ENCODE results near the gene CALU.

CALU gene

DNA sequence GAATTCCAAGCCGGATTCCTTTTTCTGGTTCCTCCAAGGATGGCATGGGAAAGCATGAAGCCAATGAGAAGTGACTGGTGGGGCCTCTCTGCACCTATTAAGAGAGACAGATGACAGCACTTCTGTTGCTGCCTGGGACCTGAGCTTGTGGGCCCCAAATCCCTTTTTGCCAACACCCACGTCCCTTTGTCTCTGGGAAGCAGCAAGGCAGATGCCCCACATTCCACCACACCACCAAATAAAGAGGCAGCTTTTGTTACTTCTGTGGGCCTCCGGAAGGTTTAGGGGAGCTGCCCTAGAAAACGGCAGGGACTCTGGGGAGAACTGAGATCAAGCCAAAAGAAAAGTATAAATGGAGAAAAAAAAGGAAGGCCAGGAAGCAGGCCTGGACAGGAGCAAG is 56.0 kb downstream of the CALU start:
- intact Hi-C loops (cut with DNase I): loop anchor here (10.0 kb wide), 1 partner anchor 70 kb away; the partner anchor contains the start of gene ATP6V1F
- no peak for DNase-seq

- no peak for DNase-seq
- intact Hi-C loops (cut with DNase I): loop anchor here (10.0 kb wide), 1 partner anchor 68 kb away; the partner anchor contains the start of gene ATP6V1F
Measured at GRCh38 chr7:128796327-128796726, 57.2 kb downstream of the CALU start.

DNA sequence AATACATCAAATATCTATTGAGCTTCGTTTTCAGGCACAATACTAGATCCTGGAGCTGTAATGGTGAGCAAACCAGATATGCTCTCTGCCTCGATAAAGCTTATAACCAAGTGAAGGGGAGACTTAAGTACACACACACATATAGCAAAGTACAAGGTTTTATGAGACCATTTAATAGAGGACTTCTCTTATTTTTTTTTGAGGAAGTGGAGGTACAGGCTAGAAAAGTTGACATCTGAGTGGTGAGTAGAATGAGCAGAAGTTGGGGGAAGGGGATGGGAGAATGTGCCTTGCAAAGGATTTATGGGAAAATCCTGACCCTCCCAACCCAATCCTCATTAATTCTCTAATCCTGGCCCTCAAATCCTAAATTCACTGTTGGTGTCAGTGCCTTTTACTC is 60.3 kb downstream of the CALU start:
- DNase-seq: no peak
- intact Hi-C loops (cut with DNase I): loop anchor here (10.0 kb wide), 1 partner anchor 65 kb away; the partner anchor contains the start of gene ATP6V1F

DNA sequence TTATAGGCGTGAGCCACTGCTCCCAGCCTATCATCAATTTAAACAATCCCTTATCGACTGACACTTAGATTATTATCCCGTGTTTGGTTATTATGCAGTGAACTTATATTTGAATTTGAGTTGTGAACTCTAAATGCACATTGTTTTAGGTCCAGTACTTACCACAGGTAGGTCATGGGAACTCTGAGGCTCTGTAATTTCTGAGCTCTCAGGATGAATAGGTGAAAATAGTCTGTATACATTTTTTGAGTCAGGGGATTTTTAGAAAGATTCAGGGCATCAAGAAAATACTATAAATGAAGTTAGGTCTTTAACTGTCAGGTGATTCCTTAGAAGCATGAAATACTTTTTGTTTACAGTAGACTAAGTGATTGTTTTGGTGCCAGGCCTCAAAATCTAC is 61.4 kb downstream of the CALU start:
- intact Hi-C loops (cut with DNase I): no loop called here
- DNase-seq: no peak

- no peak for DNase-seq
- intact Hi-C loops (cut with DNase I): no loop called here
Measured at GRCh38 chr7:128801003-128801402, 61.8 kb downstream of the CALU start.

DNA sequence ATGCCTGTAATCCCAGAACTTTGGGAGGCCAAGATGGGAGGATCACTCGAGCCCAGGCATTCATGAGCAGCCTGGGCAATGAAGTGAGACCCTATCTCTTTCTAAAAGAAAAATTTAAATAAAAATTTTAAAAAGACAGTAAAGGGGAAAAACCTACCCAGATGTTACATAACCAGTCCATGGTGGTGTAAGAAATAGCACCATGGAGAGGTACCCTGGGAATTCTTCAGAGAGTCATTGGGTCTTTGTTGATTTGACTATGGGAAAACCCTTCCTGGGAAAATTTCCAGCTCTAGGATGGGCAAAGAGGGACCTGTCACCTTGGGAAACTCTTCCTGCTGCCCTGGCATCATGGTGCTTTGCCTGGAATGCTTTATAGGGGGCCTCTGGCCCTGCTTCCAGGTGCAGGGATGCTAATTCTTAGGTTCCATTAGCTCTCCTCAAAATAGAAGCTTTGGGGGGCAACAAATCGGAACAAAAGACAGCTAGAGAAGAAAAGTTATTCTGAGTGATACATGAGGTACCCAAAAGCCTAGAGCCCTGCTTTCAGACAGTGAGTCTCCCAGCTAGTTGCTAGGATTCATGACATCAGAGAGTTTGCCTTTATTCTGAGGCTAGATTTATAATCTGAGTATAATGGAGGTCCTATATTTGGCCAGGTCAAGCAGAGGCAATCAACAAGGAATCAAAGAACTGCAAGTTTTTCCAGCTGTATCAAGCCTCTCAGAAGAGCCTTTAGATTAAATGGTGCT is 62.7 kb downstream of the CALU start:
- no peak for DNase-seq
- intact Hi-C loops (cut with DNase I): no loop called here

DNA sequence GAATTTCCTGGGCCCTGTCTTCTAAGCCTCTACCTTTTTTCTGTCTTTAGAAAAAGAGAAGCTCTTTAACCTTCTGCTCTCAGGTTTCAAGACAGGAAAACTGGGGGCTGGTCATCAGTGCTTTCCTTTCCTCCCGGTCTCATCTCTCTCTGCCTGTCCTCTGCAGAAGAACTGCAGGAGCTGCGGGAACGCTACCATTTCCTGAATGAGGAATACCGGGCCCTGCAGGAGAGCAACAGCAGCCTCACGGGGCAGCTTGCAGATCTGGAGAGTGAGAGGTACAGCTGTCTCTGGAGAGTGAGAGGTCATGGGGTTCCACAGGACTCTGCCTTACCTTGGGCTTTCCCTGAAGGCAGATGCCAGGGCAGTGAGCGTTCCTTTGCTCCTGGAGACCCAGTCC is 65.3 kb downstream of the CALU start:
- DNase-seq: no peak
- intact Hi-C loops (cut with DNase I): no loop called here

DNA sequence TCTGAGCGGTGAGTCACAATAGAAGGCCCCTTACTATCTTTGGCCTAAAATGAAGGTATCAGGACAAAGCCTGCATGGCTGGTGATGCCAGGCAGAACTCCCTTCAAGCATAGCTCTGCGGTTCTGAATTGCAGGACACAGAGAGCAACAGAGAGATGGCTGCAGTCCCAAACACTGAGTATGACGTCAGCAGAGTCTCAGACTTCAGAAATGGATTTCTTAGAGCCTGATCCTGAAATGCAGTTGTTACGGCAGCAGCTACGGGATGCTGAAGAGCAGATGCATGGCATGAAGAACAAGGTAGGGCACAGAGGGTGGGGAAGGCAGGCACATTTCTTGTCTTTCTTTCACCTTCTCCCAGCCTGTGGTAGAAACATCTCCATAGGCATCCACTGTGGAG is 66.1 kb downstream of the CALU start:
- DNase-seq: no peak
- intact Hi-C loops (cut with DNase I): no loop called here

DNA sequence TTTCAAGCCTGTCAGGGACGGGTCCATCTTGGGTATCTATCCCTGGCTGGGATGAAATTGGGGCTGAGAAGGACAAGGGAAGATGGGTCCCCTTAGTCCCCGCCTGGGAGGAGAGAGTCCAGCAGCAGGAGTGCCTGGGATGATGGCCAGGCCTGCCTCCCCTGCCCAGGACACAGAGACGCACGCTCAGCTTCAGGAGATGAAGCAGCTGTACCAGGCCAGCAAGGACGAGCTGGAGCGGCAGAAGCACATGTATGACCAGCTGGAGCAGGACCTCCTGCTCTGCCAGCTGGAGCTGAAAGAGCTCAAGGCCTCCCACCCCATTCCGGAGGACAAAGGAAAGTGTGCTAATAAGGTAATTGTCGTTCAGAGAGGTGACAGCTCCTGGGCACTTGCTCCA is 68.0 kb downstream of the CALU start:
- intact Hi-C loops (cut with DNase I): no loop called here
- no peak for DNase-seq

- intact Hi-C loops (cut with DNase I): no loop called here
- DNase-seq: no peak
Measured at GRCh38 chr7:128809363-128809762, 70.2 kb downstream of the CALU start.

GRCh38 chr7:128810473-128810872 is 71.3 kb downstream of the CALU start:
- intact Hi-C loops (cut with DNase I): no loop called here
- no peak for DNase-seq

GRCh38 chr7:128810997-128811396 is 71.8 kb downstream of the CALU start:
- intact Hi-C loops (cut with DNase I): no loop called here

GRCh38 chr7:128811631-128812430 is 72.7 kb downstream of the CALU start:
- intact Hi-C loops (cut with DNase I): no loop called here
- DNase-seq: no peak

More at GRCh38 chr7:128810997-128811396, 71.8 kb downstream of the CALU start:
- DNase-seq: no peak

GRCh38 chr7:128812514-128813168 is 73.5 kb downstream of the CALU start:
- DNase-seq: peak in 6 of 42 donors; percentile 19 to 53 (median 38)
- intact Hi-C loops (cut with DNase I): no loop called here

DNA sequence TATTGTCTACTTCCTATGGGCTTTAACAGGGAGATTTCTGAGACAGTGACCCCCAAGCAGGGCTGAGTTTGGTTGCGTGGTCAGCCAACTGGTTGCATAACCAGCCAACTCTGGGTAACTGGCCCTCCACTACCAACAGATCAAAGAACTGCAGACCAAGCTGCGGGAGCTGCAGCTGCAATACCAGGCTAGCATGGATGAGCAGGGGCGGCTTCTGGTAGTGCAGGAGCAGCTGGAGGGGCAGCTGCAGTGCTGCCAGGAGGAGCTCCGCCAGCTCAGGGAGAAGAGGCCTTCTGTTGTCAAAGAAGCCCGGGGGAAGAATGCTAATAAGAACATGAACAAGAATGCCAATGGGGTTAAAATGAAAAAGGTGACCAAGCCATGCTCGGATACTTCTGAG is 75.3 kb downstream of the CALU start:
- DNase-seq: peak in 41 of 42 donors; percentile 43 to 88 (median 73)
- intact Hi-C loops (cut with DNase I): no loop called here

DNA sequence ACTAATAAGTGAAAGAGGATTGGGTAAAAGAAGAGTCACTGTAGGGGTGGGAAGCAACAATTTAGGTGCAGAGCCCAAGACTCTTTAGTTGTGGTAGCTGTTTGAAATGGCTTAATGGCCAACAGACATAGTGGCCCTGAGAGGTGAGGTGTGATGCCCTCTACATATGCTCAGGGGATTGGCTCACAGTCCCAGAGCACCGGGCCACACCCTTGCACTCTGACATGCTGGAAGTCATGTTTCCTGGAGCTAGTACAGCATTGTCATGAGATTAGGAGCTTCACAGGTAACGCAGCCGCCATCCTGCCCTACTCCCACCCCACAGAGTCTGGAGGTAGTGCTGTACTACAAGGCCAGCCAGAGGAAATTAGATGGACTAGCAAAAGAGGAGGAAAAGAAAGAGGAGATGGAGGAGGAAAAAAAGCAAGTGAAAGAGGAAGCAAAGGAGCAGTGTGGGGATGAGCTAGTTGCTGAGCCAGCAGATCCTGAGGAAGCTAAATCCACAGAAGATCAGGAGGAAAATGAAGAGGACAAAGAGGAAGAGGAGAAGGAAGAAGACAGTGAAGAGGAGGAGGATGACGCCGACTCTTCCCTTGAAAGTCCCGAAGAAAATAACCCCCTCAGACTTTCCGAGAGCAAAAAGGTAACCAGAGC is 76.3 kb downstream of the CALU start:
- no peak for DNase-seq
- intact Hi-C loops (cut with DNase I): no loop called here

DNA sequence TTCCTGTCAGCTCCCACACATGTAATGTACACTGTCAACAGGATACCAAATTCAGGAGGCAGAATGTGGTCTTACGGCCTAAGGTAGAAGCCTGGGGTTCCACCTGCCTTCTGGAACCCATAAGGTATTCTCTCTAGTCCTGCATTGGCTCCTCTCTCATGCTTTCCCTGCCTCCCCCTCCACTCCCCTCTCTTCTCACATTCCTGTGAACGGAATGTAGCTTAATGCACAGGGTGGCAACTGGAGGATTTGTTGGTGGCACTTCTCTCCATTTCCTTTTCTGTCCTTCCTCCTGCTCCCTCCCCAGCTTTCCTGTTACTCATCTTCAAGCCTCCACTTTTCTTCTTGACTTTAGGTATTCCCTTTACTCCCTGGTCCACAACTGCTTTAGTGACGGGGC is 79.5 kb downstream of the CALU start:
- DNase-seq: no peak

More for the DNA sequence above, 79.5 kb downstream of the CALU start:
- intact Hi-C loops (cut with DNase I): no loop called here

Measured in head of caudate nucleus (tissue), 42 donors.